Gastrocnemius medialis (tissue), 4 donors: Measurements from ENCODE around the gene PCYT2.

ENCODE experiments used
- POLR2A ChIP-seq, 2 donors: fragments of 450-650 bp; IDR thresholded peaks; one replicate each; pipeline ENCODE4 v1.6.1; 2017; ENCODE audit warnings: antibody characterized with exemption in 2 of 2, mild to moderate bottlenecking in 2 of 2, moderate library complexity in 2 of 2
- TF ChIP-seq, protein P1 (sequence below), 5 experiments: fragments of 450-650 bp in 3 of 5; fragments of 200-600 bp in 2 of 5; sonication (generic) in 2 of 5; IDR thresholded peaks in 4 of 5; conservative IDR thresholded peaks in 1 of 5; 1 replicate in 4 of 5; 2 replicates in 1 of 5; pipeline ENCODE4 v1.5.1; 2016 to 2019; ENCODE audit warnings: antibody characterized with exemption in 5 of 5, mild to moderate bottlenecking in 3 of 5, moderate library complexity in 3 of 5

DNA sequence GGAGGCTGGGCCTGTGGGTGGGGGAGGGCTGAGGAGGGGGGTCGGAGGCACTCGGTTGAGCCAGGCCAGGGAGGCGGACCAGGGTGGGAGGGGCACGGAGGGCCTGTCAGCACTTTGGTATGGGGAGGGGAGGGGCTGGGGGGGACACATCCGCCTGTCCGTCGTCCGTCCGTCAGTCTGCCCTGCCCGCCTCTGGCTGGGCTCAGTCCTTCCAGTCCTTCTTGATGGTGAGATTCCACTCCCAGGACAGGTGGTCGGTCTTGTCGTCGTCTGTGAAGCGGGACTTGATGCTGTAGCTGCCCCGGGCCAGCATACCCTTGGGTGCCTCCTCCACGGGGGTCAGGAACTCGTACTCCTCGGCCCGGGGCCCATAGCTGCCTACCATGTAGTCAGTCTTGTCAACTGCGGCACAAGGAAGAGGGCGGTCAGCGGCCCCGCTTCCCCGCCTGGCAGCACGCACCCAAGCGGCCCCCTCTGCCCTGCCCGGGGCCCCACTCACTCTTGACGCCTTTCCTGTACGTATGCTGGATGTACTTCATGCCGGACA is 42.5 kb downstream of the PCYT2 start:
- TF ChIP-seq, protein P1, sequence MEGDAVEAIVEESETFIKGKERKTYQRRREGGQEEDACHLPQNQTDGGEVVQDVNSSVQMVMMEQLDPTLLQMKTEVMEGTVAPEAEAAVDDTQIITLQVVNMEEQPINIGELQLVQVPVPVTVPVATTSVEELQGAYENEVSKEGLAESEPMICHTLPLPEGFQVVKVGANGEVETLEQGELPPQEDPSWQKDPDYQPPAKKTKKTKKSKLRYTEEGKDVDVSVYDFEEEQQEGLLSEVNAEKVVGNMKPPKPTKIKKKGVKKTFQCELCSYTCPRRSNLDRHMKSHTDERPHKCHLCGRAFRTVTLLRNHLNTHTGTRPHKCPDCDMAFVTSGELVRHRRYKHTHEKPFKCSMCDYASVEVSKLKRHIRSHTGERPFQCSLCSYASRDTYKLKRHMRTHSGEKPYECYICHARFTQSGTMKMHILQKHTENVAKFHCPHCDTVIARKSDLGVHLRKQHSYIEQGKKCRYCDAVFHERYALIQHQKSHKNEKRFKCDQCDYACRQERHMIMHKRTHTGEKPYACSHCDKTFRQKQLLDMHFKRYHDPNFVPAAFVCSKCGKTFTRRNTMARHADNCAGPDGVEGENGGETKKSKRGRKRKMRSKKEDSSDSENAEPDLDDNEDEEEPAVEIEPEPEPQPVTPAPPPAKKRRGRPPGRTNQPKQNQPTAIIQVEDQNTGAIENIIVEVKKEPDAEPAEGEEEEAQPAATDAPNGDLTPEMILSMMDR (IDR thresholded peaks at IDR 0.05 in 4 of 5, conservative IDR thresholded peaks at IDR 0.05 in 1 of 5), result no peak
- TF ChIP-seq POLR2A (IDR thresholded peaks at IDR 0.05), result no peak
